GM21423 (cell line): Measurements from ENCODE around the gene PLAAT4.
A peak's percentile ranks its signal among the peaks of the same experiment; 100 is the strongest.
"Not testable (repeated sequence)": the region's sequence is repeated elsewhere in the genome, so short reads cannot be mapped to it uniquely, and the experiment has no call there.

ENCODE experiments used
- ATAC-seq: cut with Tn5 transposase; IDR thresholded peaks from one replicate; pipeline ENCODE4 v1.9.1; 2021; ENCODE audit warnings: mild to moderate bottlenecking, moderate library complexity; ENCODE audit not compliant: unreplicated experiment

PLAAT4 gene

DNA sequence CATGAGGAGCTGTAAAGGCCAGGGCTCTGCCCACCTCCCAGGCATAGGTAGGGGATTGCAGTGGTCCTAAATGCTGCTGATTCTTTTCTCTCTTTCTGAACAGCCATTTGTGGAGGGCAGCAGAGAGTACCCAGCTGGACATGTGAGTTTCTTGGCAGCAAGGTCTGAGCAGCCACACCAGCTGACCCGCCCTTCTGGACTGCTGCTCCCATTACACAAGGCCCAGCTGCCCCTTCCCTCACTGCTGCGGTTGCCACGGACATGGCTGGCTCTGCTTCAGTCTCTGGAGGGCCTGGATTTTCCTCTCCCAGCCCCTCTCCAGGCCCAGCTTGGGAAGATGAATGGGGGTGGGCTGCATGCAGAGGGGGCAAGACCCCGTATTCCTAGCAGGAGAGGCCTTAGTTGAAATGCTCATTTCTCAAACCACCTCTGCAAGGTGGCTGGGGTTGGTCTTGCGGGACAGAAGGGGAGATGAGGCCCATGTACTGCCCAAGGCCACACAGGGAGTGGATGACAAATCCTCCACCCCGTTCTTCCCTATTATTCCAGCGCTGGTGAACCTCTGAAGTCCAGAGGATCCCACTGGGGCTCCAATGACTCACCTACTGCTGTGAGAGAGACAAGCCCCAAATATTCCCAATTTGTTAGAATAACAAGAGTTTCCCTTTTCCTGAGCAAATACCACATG lies 26.1 kb upstream of the PLAAT4 start:
- ATAC-seq = no peak

DNA sequence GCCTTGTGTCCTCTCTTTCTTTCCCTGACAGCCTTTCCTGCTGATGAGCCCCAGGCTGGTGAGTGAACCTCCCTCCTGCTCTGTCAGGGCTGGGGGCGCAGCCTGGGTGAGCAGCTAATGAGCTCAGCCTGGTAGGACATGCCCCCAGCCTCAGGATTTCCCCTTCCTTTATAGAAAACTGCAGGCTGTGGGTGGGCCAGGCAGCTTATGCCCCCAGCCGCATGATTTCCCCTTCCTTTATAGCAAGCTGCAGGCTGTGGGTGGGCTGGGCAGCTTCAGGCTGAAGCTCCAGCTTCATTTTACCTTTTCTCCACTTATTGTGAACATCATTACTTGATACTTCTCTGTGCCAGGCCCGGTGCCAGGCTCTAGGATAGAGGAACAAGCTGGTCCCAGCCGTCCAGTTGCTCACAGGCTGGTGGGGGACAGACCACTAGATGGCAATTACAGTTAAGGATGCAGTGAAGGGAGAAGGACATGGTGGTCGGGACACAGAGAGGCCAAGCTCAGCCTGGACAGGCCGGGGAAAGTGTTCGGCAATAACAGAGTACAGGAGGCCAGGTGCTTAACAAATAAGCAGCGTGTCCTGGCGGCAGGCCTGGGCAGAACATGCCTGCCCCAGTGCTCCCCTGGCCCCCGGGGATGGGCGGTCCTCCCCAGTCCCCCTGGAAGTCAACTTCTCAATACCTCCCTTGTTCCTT lies 25.4 kb upstream of the PLAAT4 start:
- ATAC-seq = no peak

DNA sequence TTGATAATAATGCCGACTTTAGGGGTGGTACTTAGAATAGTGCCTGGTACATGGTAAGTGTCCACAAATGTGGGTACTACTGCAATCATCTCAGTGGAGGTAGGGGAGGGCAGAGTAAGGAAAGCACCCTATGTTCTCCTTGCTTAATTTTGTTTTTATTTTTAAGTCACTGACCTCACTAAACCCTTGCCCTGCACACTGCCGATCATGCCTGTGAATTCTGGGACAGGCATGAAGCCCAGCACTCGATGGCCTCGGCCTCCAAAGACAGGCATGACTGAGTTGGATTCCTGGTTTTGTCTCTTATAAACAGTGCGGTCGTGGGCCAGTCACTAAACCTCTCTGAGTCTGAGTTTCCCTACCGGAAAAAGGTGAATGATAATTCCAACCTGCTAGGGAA lies 23.8 kb upstream of the PLAAT4 start:
- no peak for ATAC-seq

DNA sequence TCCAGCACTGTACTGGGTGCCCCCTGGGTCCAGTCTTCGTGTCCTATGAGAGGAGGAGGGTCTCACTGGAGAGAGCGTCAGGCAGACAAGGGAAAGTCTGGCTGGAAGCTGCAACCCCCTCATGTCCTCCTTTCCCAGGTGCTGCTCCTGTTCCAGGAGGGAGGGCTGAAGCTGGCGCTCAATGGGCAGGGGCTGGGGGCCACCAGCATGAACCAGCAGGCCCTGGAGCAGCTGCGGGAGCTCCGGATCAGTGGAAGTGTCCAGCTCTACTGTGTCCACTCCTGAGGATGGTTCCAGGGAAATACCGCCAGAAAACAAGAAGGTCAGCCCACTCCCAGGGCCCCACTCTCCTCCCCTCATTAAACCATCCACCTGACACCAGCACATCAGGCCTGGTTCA lies 20.5 kb upstream of the PLAAT4 start:
- no peak for ATAC-seq

DNA sequence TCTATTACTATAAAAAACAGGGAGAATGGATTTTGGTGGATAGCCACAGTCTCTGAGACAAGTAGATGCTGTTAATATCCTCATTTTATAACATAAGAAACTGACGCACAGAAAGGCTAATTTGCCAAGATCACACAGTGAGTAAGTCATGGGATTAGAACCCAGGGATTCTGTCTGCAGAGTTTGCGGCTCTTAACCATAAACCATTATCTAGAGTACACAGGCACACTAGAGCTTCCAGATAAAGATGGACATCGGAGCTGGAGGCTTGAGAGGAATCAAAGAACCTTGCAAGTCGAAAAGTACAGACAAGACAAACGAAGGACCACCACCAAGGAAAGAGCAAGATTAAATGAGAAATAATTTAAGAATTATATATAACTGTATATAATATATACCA lies 19.5 kb upstream of the PLAAT4 start:
- no peak for ATAC-seq

DNA sequence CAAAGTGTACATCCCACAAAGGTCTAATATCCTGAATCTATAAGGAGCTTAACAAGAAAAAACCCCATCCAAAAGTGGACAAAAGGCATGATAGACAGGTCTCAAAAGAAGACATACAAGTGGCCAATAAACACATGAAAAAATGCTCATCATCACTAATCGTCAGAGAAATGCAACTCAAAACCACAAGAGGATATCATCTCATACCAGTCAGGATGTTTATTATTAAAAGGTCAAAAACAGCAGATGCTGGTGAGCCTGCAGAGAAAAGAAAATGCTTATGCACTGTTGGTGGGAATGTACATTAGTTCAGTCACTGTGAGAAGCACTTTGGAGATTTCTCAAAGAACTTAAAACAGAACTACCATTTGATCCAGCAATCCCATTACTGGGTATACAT lies 18.1 kb upstream of the PLAAT4 start:
- no peak for ATAC-seq

DNA sequence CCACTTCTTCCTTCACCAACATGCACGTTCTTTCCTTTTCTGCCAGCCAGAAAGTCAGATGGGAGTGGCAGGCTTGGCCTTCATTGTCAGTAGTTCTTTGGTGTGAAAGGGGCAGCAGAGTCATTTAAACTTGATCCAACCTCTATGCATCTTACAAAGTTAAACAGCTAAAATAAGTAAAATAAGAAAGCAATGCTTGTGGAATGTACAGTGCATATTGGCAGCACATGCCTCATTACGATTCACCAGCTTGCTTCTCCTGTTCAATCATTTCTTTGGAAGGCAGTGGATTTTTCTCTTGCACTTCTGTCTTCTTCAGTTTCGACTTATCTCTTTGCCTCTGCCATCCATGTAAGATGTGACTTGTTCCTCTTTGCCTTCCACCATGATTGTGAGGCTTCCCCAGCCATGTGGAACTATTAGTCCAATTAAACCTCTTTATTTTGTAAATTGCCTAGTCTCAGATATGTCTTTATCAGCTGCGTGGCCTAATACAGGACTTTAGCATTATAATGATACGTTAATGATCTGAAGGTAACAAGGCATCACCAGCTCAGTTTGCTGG lies 15.9 kb upstream of the PLAAT4 start:
- ATAC-seq = no peak

DNA sequence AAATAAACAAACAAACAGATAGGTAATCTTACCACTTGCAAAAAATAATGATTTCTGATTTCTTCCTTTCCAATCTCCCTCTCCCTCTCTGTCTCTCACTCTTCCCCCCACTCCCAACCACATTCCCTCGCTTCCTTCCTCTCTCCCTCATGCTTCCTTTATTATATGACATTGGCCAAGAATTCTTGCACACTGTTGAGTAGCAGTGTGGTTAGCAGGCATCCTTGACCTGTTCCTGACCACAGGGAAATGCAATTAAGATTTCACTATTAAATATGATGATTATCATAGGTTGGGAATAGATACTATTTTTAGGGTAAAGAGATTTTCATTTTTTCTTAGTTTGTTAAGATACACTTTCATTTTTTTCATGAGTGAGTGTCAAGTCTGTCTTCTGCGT lies 14.7 kb upstream of the PLAAT4 start:
- no peak for ATAC-seq

DNA sequence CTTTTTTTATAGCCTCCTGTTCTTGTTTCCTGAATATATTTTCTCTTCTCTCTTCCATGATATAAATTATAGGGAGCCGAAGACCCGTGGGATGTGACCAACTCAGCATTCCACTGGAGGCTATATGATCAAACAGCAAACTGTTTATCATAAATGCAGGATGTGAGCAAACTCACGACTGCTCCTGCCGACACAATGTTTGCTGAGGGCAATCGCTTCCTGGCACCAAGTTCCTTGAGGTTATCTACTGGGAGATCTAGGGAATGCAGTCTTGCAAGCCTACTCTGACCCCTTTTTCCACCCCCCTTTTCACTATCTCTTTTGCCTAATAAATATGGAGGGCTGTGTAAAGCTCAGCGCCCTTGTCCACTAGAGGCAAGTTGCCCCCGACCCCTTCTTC lies 13.5 kb upstream of the PLAAT4 start:
- ATAC-seq = no peak

DNA sequence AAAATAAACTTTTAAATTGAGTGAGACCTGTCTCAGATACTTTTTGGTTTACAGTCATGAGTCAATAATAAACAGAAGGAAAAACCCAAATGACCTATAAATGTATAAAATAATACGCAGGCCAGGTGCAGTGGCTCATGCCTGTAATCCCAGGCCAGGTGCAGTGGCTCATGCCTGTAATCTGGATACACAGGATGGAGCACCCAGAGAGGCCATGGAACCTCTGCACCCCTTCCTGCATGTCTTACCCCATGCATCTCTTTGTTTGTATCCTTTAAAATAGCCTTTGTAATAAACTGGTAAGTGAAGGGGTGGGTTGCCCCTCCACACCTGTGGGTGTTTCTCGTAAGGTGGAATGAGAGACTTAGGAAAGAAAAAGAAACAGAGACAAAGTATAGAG lies 8.9 kb upstream of the PLAAT4 start:
- ATAC-seq = no peak

DNA sequence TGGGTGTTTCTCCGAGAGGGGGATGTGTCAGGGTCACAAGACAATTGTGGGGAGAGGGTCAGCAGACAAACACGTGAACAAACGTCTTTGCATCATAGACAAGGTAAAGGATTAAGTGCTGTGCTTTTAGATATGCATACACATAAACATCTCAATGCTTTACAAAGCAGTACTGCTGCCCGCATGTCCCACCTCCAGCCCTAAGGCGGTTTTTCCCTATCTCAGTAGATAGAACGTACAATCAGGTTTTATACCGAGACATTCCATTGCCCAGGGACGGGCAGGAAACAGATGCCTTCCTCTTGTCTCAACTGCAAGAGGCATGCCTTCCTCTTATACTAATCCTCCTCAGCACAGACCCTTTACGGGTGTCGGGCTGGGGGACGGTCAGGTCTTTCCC lies 8.5 kb upstream of the PLAAT4 start:
- ATAC-seq = not testable (repeated sequence)

DNA sequence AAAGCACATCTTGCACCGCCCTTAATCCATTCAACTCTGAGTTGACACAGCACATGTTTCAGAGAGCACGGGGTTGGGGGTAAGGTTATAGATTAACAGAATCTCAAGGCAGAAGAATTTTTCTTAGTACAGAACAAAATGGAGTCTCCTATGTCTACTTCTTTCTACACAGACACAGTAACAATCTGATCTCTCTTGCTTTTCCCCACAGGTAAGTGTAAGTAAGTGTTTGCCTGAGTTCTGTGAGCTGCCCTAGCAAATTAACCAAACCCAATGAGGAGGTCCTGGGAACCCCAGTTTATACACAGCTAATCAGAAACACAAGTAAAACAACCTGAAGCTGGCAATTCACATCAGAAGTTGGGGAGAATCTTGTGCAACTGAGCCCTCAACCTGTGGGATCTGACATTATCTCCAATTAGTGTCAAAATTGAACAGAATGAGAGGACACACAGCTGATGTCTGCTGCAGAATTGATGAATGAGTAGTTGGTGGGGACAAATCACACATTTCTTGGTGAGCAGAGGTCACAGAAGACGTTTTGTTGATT lies 7.8 kb upstream of the PLAAT4 start:
- not testable (repeated sequence) for ATAC-seq

DNA sequence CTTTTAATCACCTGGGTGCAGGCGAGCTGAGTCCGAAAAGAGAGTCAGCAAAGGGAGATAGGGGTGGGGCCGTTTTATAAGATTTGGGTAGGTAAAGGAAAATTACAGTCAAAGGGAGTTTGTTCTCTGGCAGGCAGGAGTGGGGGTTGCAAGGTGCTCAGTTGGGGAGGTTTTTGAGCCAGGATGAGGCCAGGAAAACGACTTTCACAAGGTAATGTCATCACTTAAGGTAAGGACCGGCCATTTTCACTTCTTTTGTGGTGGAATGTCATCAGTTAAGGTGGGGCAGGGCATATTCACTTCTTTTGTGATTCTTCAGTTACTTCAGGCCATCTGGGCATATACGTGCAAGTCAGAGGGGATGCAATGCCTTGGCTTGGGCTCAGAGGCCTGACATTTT lies 7.2 kb upstream of the PLAAT4 start:
- not testable (repeated sequence) for ATAC-seq

DNA sequence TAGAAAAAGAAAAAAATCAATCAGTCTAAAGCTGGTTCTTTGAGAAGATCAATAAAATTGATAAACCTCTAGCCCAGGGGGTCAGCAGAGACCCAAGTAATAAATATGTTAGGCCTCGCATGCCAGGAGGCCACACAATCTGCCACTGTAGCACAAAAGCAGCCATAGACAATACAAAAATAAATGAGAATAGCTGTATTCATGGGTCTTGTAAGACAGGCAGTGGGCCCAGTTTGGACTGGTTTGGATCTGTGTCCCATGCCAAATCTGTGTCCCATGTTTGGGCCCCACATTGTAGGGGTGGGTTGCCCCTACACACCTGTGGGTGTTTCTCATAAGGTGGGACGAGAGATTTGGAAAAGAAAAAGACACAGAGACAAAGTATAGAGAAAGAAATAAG lies 6.6 kb upstream of the PLAAT4 start:
- ATAC-seq = no peak

DNA sequence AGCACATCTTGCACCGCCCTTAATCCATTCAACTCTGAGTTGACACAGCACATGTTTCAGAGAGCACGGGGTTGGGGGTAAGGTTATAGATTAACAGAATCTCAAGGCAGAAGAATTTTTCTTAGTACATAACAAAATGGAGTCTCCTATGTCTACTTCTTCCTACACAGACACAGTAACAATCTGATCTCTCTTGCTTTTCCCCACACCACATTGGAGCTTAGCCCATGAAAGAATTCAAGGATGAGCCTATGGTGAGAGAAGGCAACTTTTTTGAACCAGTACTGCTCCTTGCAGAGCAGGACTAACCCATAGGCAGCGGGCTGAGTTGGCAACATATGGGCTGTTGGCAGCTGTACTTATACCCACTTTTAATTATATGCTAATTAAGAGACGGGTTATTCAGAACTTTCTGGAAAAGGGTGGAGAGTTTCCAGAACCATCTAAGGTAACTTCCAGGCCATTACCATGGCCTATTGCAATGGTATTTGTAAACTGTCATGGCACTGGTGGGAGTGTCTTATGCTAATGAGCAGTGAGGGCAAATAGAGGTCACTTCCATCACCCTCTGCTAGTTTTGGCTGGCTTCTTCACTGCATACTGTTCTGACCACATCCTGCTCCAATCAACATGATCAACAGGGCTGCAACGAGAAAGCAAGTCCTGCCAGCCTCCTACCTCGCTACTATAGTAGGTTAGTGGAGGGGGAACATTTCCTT lies 5.4 kb upstream of the PLAAT4 start:
- ATAC-seq = peak; percentile 82

DNA sequence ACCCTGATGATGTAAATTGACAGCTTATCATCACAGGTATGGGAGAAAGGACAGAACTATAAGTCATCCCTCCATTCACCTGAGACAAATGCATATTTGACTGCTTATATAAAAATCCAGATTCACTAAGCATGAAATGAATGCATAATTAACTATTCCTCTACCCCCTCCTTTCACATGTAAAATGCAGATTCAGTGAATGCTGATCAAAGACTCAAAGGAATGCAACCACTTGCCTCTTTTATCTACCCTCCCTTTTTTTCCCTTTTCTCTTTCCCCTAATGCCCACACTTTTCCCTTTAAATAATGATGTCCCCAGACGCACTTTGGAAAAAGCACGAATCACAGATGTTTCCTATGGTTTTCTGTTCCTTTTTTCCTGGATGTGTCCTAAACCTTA lies 4.5 kb upstream of the PLAAT4 start:
- no peak for ATAC-seq

DNA sequence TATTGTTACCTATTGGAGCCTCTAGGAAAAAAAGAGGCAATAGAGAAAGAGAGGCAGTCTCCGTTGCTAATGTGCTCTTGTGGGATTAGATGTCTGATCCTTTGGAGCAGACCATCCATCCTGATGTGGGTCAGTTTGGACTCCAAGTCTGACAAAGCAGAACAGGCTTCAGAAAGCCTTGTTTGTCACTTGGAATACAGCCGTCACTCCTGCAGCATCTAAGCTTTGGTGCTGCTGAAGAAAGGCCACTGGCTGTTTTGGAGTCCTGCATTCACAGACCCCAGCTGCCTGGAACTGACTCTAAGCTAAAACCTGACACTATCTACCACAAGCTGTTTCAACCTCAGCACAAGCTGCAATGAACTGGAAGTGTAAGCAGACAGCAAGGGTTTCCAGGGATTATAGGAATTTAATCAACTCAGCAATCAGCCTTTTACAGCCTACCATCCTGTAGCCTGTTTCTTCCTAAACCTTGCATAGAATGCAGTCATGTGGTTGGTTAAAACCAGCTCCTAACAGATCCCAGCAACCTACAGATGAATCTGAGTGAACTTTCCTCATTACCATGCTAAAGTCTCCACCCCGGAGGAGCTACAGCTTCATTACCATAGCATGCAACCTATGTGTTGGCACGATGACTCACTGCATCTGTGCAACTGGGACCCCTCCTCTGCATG lies 3.7 kb upstream of the PLAAT4 start:
- no peak for ATAC-seq

DNA sequence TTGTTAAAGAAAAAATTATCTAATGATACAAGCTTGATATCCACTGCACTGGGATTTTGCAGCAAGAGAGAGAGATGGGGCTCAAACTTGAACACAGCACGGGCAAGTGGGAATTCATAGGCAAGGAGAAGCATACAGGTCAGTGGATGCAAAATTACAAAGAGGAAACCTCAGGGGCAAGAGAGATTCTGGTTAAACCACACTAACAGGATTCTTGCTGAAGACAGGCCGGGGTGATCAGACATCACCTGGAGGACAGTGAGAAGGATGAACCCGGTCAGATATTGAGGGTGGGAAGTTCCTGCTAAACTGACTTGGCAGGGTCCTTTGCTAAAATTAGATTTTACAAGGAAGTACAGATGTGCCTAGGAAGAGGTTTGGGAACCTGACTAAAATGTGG lies 2.5 kb upstream of the PLAAT4 start:
- ATAC-seq = no peak

DNA sequence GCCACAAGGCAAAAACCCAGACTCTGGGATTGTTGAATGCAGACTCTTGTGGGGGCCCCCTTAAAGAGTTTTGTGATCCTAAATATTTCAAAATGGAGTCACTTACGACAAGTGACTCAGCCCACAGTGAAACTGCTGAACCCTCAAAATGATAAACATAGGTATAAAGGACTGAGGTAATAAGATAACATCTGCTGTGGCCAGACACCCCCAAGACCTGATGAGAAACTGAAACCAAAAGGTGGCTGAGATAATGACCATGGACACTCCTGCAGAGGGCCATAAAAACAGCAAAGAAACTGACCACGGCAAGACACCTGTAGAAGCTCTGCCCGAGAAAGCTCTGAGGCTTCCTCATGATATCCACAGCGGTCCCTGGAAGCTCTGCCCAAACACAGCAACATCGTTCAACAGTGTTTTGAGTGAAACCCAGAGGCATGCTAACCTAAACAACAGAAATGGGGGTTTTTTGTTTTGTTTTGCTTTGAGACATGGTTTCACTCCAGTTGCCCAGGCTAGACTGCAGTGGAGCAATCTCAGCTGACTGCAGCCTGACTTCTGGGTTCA lies 1.6 kb upstream of the PLAAT4 start:
- ATAC-seq = no peak

DNA sequence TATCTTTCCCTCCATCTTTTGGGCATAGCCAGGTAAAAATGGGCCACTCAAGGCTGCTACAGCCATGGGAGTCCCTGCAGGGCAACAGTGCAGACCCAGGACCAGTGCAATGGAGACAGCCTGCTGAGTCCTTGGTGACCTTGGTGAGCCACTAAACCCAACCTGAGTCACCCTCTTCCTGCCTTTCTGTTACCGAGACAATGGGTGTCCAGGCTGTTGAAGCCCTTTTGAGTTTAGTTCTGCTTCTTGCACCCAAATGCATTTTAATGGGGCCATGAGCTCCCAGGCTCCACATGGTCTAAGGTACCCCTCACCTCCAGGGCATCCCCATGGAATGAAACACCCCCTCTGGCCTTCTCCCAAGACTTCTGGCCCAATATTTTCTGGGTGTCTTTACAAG lies 874 bp upstream of the PLAAT4 start:
- ATAC-seq = no peak
